ENCODE data around the gene DDX27.
A peak's percentile ranks its signal among the peaks of the same experiment; 100 is the strongest.

GRCh38 chr20:49219091-49219923 is at the start of gene DDX27:
- TF ChIP-seq RAD21 (IDR thresholded peaks at IDR 0.05 in 1 of 2, conservative IDR thresholded peaks at IDR 0.05 in 1 of 2; ENCODE audit: low read depth in 2 of 2, low read length in 2 of 2) (no peak), ATF2 (IDR thresholded peaks at IDR 0.05; ENCODE audit: low read length) (no peak), CTCF (IDR thresholded peaks at IDR 0.05; ENCODE audit: control extremely low read depth in 1 of 3, insufficient read depth in 1 of 3, low read depth in 1 of 3, low read length in 3 of 3) (no peak), TAF1 (IDR thresholded peaks at IDR 0.05; ENCODE audit: low read depth, low read length) (peak; percentile 95), ATF3 (IDR thresholded peaks at IDR 0.05; ENCODE audit: insufficient read depth, low read depth, low read length) (no peak), POLR2AphosphoS5 (IDR thresholded peaks at IDR 0.05; ENCODE audit: low read depth, low read length) (peak; percentile 86; the same call in 1 of the 2 replicates), EZH2 (IDR thresholded peaks at IDR 0.05; ENCODE audit: low read depth, low read length, severe bottlenecking) (no peak), EP300 (IDR thresholded peaks at IDR 0.05; ENCODE audit: borderline replicate concordance in 1 of 2, low read depth in 2 of 2, low read length in 2 of 2) (peak in 1 of 2 experiments; percentile 3; a peak in 1 of 3 replicates), ZNF274 (IDR thresholded peaks at IDR 0.05; ENCODE audit: borderline replicate concordance, extremely low read depth, low read length) (no peak), TEAD4 (IDR thresholded peaks at IDR 0.05; ENCODE audit: low read depth, low read length) (no peak), TCF12 (IDR thresholded peaks at IDR 0.05; ENCODE audit: low read depth, low read length) (no peak), SP1 (IDR thresholded peaks at IDR 0.05; ENCODE audit: low read depth, low read length) (peak; percentile 71), CHD2 (IDR thresholded peaks at IDR 0.05; ENCODE audit: low read length) (no peak)

All from H1 (cell line).